Mucosa of gallbladder (tissue), 1 donor: ENCODE results near the gene DHCR7. TPM values are rescaled to one million over a fixed set of nuclear protein-coding genes. Genes with fewer than 3 reads are reported as not detected.
"Not testable (repeated sequence)": the region's sequence is repeated elsewhere in the genome, so short reads cannot be mapped to it uniquely, and the experiment has no call there.

ENCODE experiments used
- DNase-seq: peaks from one replicate; pipeline ENCODE4 v3.0.0-alpha.2; 2020; ENCODE audit warnings: low spot score
- total RNA-seq: library from RNA; stranded (reverse); gene quantifications from one replicate; pipeline ENCODE4 v1.2.1, GENCODE V29; 2021
- donor health status: DM: no; HTN: no; CAD: no.

DHCR7 gene
- total RNA-seq, 1 donor from 2014 or later: 161 TPM

- no peak for DNase-seq
Measured at GRCh38 chr11:71437879-71438278, 10.3 kb downstream of the DHCR7 start.

- DNase-seq: no peak
Measured at GRCh38 chr11:71437399-71437798, 10.8 kb downstream of the DHCR7 start.

DNA sequence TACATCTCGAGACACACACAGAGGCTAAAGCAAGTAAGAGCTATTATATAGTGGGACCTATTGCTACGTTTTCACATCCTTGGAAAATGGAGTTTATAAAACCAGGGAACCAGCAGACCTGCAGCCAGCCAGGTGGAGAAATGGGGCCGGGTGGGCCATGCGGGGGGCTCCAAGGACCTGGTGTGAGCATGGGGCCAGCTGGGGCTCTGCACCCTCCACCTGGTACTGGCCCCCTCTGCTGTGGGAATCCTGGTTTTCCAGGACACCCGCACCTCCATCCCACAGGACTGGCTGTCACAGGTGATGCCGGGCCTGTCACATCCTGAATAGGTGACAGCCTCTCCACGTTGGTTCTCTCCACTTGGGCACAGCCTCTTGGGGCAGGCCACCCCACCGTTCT is 11.3 kb downstream of the DHCR7 start:
- DNase-seq: no peak

GRCh38 chr11:71435278-71435951 is 12.8 kb downstream of the DHCR7 start:
- no peak for DNase-seq

- DNase-seq: no peak
Measured at GRCh38 chr11:71434576-71435130, 13.5 kb downstream of the DHCR7 start.

DNA sequence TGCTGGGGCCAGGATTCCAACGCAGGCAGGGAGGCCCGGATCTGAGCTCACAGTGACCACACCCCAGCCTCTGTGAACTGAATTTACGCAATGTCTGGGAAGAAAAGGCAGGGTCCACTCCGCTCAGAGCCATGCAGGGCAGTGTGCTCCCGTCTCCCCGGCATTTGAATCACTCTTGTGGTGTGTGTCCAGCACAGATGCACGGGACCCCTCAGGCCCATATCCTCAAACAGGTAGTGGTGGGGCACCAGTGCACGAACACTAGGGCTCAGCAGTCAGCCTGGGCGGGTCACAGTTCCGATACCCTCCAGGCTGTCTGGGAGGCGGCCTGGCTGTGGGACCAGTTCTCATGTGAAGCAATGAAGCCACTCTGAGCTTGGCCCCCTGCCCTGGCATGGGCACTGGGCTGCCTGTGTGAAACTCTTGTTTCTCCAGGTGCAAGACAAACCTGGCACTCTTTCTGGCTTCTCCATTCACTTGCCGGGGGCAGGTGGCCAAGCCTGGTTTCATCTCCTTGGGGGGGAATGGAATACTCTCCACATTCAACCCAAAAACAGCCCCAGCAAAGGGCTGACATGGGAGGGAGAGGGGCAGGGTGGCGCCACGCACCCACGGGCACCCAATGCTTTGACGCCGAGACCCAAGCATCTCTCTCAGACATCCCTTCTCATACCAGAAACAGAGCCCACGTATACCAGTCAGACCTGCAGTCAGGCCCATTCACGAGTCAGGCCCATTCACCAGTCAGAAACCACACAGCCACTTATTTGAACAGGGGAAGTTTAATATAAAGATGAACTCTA is 14.3 kb downstream of the DHCR7 start:
- peak; percentile 26 for DNase-seq

DNA sequence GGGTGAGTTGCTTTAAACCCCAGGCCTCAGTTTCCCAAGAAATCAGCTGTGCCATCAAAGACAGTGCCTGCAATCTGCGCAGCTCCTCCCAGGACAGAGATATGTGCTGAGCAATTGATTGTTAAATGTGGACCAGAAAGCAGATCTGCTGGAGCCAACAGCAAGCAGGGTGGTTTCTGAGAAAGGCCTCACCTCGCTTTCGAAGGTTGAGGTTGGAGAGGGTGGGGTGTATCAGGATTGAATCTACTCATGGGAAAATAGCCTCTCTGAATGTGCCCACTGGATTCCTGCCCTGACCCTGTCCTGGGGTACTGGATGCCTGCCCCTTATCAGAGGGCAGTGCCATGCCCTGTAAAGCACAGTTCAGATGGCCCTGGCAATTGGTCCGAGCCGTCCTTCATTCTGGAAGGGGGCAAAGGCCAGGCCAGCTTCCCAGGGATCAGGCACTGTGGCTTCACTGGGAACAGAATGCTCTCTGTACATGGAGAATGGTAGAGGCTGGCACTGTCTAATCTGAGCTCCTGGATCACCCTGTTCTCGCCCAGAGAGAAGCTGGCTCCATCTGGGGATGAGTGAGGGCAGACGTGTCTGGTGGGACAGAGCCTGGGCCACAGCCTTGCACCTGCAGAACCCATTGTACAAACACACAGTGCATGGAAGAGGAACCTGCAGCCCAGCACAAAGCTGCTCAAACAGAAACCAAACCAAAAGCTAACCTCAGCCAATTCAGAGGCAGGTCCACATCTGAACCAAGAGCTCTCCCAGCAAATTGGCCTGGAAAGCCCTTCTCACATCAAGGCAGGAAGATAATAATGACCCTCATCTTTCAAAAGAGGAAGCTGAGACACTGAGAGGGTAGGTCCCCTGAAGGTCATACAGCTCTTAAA is 15.2 kb downstream of the DHCR7 start:
- DNase-seq: no peak

DNA sequence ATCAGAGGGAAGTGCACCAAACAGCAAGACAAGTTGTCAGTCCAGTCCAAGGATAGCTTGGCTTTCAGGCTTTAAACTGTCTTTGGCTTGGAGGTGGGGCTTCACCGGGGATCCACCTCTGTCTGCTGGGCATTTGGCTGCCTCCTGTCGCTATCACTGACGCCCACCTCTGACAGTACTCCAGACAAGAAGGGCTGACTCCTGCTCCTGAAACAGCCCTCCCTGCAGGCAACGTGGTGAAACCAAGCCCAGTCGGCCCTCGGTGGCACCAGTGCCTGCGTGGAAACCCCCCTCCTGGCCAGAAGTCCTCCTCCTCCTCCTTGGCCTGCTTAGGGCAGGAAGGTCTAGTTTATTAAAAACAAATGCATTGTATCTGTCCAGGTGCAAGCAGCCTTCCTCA is 16.9 kb downstream of the DHCR7 start:
- DNase-seq: no peak

- no peak for DNase-seq
Measured at GRCh38 chr11:71430166-71430565, 18.0 kb downstream of the DHCR7 start.

DNA sequence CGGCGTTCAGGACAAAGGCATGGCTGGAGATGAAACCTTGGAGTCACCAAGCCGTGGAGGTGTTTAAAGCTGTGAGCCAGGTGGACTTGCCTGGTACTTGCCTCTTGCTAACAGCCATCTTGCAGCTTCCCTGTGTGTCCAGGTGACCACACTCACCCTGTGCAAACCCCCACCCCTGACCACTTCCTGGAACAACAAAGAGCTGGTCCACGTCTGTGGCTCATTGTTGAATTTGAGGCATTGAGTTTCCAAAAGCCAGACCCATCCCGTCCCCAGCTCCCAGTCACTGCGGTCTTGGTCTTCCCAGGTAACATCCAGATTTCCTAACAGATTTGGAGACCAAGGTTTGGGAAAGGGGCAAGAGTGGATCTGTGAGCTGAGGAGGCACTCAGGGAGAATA is 18.5 kb downstream of the DHCR7 start:
- DNase-seq: no peak

DNA sequence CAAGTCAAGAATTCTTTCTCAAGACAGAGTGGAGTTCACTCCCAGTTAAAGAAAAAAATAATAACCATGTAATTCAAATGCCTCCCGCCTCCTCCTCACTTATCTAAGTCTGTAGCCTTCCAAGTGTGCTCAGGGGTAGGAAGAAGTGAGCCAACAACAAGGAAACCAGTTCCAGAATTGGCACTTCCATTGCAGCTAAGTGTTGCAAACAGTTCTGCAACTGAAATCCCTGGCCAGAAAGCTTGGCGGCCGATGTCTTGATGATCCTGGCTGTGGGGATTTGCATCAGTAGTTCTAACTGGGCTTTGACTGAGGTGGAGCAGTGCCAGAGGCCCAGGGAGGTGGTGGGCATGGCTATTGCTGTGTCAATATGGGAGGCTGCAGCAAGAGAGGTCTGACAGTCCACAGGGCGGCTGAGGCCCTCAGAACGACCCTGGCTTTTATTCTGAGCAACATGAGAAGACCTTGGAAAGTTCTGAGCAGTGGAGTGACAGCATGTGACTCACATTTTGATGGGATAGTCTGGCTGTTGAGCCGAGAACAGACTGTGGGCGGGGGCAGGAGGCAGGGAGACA is 19.2 kb downstream of the DHCR7 start:
- DNase-seq: no peak

GRCh38 chr11:71426413-71426812 is 21.8 kb downstream of the DHCR7 start:
- no peak for DNase-seq

- DNase-seq: no peak
Measured at GRCh38 chr11:71425860-71426259, 22.3 kb downstream of the DHCR7 start.

DNA sequence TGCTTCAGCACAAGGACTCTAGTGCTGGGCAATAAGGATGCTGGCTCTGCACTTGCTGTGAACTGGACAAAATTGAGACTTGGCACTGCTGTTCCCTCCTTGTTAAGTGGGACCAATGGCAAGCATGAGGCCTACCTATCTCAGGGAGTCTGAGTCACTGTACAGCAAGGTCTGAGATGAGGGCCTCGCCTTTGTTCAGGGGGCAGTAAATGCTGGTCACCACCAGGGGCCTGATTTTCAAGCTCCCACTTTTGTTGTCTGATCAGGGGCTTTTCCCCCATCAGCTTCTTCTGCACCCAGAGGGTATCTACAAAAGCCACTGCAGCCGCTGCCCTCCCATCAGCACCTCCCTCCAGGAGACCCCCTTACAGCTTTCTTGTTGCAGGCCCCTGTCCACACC is 22.8 kb downstream of the DHCR7 start:
- no peak for DNase-seq

GRCh38 chr11:71423181-71423790 is 24.9 kb downstream of the DHCR7 start:
- no peak for DNase-seq

GRCh38 chr11:71422318-71422717 is 25.9 kb downstream of the DHCR7 start:
- DNase-seq: not testable (repeated sequence)

GRCh38 chr11:71421392-71421950 is 26.7 kb downstream of the DHCR7 start:
- no peak for DNase-seq

- peak; percentile 29 for DNase-seq
Measured at GRCh38 chr11:71420455-71421241, 27.5 kb downstream of the DHCR7 start.

GRCh38 chr11:71418643-71419042 is 29.6 kb downstream of the DHCR7 start:
- DNase-seq: no peak

GRCh38 chr11:71414645-71415044 is 33.5 kb downstream of the DHCR7 start:
- no peak for DNase-seq
